Measurements from ENCODE around the gene IMP4. TPM values are rescaled to one million over a fixed set of nuclear protein-coding genes. Genes with fewer than 3 reads are reported as not detected.

IMP4 gene
- total RNA-seq, 4 donors from 2014 or later, result 69.2 to 112 (median 91.2) TPM

DNA sequence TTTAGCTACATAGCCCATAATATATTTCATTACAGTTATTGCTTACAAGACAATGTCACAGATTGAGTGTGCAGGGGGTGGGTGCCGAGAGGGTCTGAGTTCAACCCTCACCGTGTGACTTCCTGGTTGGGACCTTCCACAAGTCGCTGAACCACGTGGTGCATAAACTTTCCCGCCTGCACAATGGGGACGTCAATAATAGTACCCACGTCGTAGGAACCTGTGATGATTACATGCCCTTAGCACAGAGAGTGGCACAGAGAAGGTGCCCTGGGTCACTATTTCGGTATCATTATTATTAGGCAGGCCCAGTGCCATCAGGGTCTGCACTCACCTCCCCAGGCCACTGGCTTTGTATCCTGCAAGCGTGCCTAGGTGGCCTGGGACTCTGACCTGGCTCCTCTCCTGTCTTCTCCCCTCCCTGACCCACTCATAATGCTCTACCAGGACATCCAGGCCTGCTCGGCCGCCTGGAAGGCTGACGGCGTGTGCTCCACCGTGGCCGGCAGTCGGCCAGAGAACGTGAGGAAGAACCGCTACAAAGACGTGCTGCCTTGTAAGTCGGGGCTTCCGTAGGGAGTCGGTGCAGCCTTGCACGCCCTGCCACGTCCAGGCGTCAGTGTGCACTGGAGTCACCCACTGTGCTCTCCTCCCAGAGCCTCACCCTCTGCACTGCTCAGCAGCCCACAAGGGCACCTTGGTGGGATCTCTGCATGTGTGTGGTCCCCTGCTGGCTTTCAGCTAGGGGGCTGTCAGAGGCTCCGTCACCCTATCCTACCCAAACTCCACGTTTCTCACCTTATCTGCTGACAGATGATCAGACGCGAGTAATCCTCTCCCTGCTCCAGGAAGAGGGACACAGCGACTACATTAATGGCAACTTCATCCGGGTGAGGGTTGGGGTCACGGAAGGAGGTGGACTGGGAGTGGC, 16.0 kb downstream of the IMP4 start:
- Histone ChIP-seq H3K4me3 (no peak overlapping the region), H3K27ac (no peak overlapping the region), H3K36me3 (no peaks in the 10 kb centered on the region), H3K9me3 (no peaks in the 10 kb centered on the region), H3K27me3 (no peaks in the 10 kb centered on the region), H3K4me1 (peaks cover 7 to 28% (median 14%) of the 10 kb centered on the region in 3 donors)
- TF ChIP-seq, protein P1, sequence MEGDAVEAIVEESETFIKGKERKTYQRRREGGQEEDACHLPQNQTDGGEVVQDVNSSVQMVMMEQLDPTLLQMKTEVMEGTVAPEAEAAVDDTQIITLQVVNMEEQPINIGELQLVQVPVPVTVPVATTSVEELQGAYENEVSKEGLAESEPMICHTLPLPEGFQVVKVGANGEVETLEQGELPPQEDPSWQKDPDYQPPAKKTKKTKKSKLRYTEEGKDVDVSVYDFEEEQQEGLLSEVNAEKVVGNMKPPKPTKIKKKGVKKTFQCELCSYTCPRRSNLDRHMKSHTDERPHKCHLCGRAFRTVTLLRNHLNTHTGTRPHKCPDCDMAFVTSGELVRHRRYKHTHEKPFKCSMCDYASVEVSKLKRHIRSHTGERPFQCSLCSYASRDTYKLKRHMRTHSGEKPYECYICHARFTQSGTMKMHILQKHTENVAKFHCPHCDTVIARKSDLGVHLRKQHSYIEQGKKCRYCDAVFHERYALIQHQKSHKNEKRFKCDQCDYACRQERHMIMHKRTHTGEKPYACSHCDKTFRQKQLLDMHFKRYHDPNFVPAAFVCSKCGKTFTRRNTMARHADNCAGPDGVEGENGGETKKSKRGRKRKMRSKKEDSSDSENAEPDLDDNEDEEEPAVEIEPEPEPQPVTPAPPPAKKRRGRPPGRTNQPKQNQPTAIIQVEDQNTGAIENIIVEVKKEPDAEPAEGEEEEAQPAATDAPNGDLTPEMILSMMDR (IDR thresholded peaks at IDR 0.05), result no peak
- TF ChIP-seq POLR2A (IDR thresholded peaks at IDR 0.05), result no peak
- intact Hi-C loops (cut with DNase I), result no loop called here
- no peak for DNase-seq
- 91 to 93% methylated on average over 14 to 22 of the region's 33 CpGs for WGBS, 2 donors

GRCh38 chr2:130359466-130359865, 16.8 kb downstream of the IMP4 start:
- DNase-seq, result no peak
- intact Hi-C loops (cut with DNase I), result no loop called here
- no peak overlapping the region for H3K27ac ChIP-seq
- no peaks in the 10 kb centered on the region for H3K36me3 ChIP-seq
- no peaks in the 10 kb centered on the region for H3K9me3 ChIP-seq
- no peak overlapping the region for H3K4me3 ChIP-seq
- TF ChIP-seq, protein P1 (IDR thresholded peaks at IDR 0.05), result no peak
- 83 to 84% methylated on average over 3 to 5 of the region's 5 CpGs for WGBS, 2 donors
- H3K27me3 ChIP-seq, result no peaks in the 10 kb centered on the region
- peaks cover 7 to 22% (median 14%) of the 10 kb centered on the region in 3 donors for H3K4me1 ChIP-seq

DNA sequence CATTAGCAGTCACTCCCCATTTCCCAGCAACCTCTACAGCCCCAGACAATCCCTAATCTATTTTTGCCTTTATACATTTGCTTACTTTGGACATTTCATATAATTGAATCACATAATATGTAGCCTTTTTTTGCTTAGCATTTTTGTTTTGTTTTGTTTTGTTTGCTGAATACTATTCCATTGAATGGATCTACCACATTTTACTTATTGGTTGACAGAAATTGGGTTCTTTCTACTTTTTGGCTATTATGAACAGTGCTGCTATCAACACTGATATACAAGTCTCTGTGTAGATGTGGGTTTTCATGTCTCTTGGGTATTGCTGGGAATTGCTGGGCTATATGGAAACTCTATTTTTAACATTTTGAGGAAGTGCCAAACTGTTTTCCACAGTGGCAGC, 20.8 kb downstream of the IMP4 start:
- no peaks in the 10 kb centered on the region for H3K36me3 ChIP-seq
- DNase-seq, result no peak
- no peak overlapping the region for H3K4me3 ChIP-seq
- intact Hi-C loops (cut with DNase I), result no loop called here
- H3K27me3 ChIP-seq, result no peaks in the 10 kb centered on the region
- H3K27ac ChIP-seq, result no peak overlapping the region
- TF ChIP-seq, protein P1 (IDR thresholded peaks at IDR 0.05), result no peak
- no peak for TF ChIP-seq POLR2A (IDR thresholded peaks at IDR 0.05)
- no peaks in the 10 kb centered on the region for H3K4me1 ChIP-seq
- no peaks in the 10 kb centered on the region for H3K9me3 ChIP-seq

GRCh38 chr2:130365075-130365474, 22.4 kb downstream of the IMP4 start:
- DNase-seq, result no peak
- TF ChIP-seq, protein P1 (IDR thresholded peaks at IDR 0.05), result no peak
- TF ChIP-seq POLR2A (IDR thresholded peaks at IDR 0.05), result no peak
- WGBS, 2 donors, result 69 to 94% methylated on average over 2 of the region's 2 CpGs
- peaks cover 0 to 5% (median 0%) of the 10 kb centered on the region in 3 donors for H3K36me3 ChIP-seq
- H3K27me3 ChIP-seq, result no peaks in the 10 kb centered on the region
- intact Hi-C loops (cut with DNase I), result no loop called here
- H3K27ac ChIP-seq, result no peak overlapping the region
- H3K4me1 ChIP-seq, result no peaks in the 10 kb centered on the region
- no peak overlapping the region for H3K4me3 ChIP-seq
- no peaks in the 10 kb centered on the region for H3K9me3 ChIP-seq

DNA sequence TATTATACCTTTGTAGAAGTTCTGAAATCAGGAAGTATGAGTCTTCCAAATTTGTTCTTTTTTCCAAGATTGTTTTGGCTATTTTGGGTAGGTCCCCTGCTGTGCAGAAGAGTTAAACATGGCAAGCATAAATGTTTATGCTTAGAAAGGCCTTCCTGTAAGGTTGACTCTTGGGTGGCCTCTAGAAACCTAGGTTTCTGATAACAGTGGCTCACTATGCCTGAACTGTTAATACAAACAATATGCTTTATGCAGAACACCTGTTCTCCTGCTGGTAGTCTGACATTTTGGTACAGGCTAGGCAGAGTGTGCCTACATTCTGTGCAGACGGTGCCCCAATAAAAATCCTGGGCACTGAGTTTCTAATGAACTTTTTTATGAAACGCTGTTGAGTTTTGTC, 23.3 kb downstream of the IMP4 start:
- H3K27me3 ChIP-seq, result no peaks in the 10 kb centered on the region
- peaks cover 2 to 6% (median 3%) of the 10 kb centered on the region in 3 donors for H3K4me1 ChIP-seq
- peaks cover 0 to 13% (median 0%) of the 10 kb centered on the region in 3 donors for H3K36me3 ChIP-seq
- no peaks in the 10 kb centered on the region for H3K9me3 ChIP-seq
- H3K27ac ChIP-seq, result no peak overlapping the region
- DNase-seq, result no peak
- TF ChIP-seq, protein P1 (IDR thresholded peaks at IDR 0.05), result no peak
- TF ChIP-seq POLR2A (IDR thresholded peaks at IDR 0.05), result no peak
- intact Hi-C loops (cut with DNase I), result no loop called here
- 73 to 82% methylated on average over 2 of the region's 2 CpGs for WGBS, 2 donors
- H3K4me3 ChIP-seq, result no peak overlapping the region
